K562 (cell line): ENCODE measurements around the gene TMEM132E. TPM values are rescaled to one million over a fixed set of nuclear protein-coding genes. Genes with fewer than 3 reads are reported as not detected.

Experiments used
- ATAC-seq: fragments of 200-7000 bp; cut with Tn5 transposase; 3 replicates; pipeline ENCODE4 v1.9.1; 2020; ENCODE audit warnings: moderate library complexity
- BruUV-seq: library from RNA; stranded (reverse); fragments of 400-500 nt; replicated peaks from 2 replicates; lab custom pipeline; 2021; lab: Mats Ljungman, UMichigan
- CTCF ChIA-PET: fragments of 300-600 bp; formaldehyde crosslinking; extraction: SDS; loops from one replicate; lab custom pipeline; 2021; ENCODE audit warnings: low intra/inter-chr PET ratio; lab: Yijun Ruan, JAX
- POLR2A ChIA-PET: fragments of 300-600, 350-650 bp; sonication (Branson Sonifier 250); formaldehyde crosslinking; extraction: SDS; loops from one replicate; lab custom pipeline; 2021; ENCODE audit warnings: antibody characterized with exemption, inconsistent platforms; lab: Yijun Ruan, JAX
- DNase-seq, 4 experiments: peaks; one replicate each; pipeline versions ENCODE4 v3.0.0 to v3.0.0-alpha.2; 2011 to 2018; ENCODE audit warnings: low spot score in 3 of 4, mixed read lengths in 3 of 4; ENCODE audit errors: extremely low read depth in 1 of 4
- FAIRE-seq: peaks from 2 replicates; lab custom pipeline; 2011; peaks lifted over from hg19 to GRCh38; lab: Jason Lieb, UNC
- H2AFZ ChIP-seq: 2 replicates; pipeline ENCODE4 v1.6.0; 2011; ENCODE audit warnings: low read depth, low read length, control low read depth, inconsistent platforms
- H3K27ac ChIP-seq: fragments of 200-600 bp; 3 replicates; pipeline ENCODE4 v1.8.0; 2011; ENCODE audit warnings: low read depth, mild to moderate bottlenecking, control low read depth, inconsistent platforms, low read length, moderate library complexity, mixed read lengths; ENCODE audit errors: extremely low read depth
- H3K27me3 ChIP-seq, 2 experiments: fragments of 300-600 bp in 1 of 2; 2 replicates in 1 of 2; 3 replicates in 1 of 2; pipeline versions ENCODE4 v1.6.0 to v1.8.0; 2011; ENCODE audit warnings: inconsistent platforms in 2 of 2, low read length in 2 of 2, mild to moderate bottlenecking in 1 of 2, mixed read lengths in 1 of 2, moderate library complexity in 1 of 2; ENCODE audit not compliant: control insufficient read depth in 2 of 2, insufficient read depth in 2 of 2
- H3K36me3 ChIP-seq: fragments of 300-600 bp; 3 replicates; pipeline ENCODE4 v1.8.0; 2011; ENCODE audit warnings: mild to moderate bottlenecking, low read length, inconsistent platforms; ENCODE audit not compliant: control insufficient read depth, insufficient read depth
- H3K4me1 ChIP-seq, 2 experiments: fragments of 200-600 bp in 1 of 2; replicated peaks in 1 of 2; 2 replicates in 1 of 2; 3 replicates in 1 of 2; pipeline versions ENCODE4 v1.5.1 to v1.8.0; 2011; ENCODE audit warnings: inconsistent platforms in 2 of 2, low read length in 2 of 2, mild to moderate bottlenecking in 1 of 2, mixed read lengths in 1 of 2, moderate library complexity in 1 of 2; ENCODE audit not compliant: control insufficient read depth in 2 of 2, insufficient read depth in 2 of 2
- H3K4me2 ChIP-seq: 2 replicates; pipeline ENCODE4 v1.6.1; 2011; ENCODE audit warnings: low read length, control low read depth, inconsistent platforms, mixed read lengths; ENCODE audit not compliant: insufficient read depth
- H3K4me3 ChIP-seq: fragments of 200-600 bp; sonication (generic), shearing (Covaris generic); 2 replicates; pipeline ENCODE4 v1.5.1; 2016; ENCODE audit warnings: control low read depth, inconsistent platforms
- H3K79me2 ChIP-seq: fragments of 200-600 bp; 3 replicates; pipeline ENCODE4 v1.8.0; 2011; ENCODE audit warnings: low read length, inconsistent platforms; ENCODE audit not compliant: control insufficient read depth, insufficient read depth
- H3K9ac ChIP-seq, 2 experiments: 2 replicates each; pipeline versions ENCODE4 v1.6.0 to v1.6.1; 2011; ENCODE audit warnings: low read depth in 2 of 2, low read length in 2 of 2, control low read depth in 1 of 2, inconsistent platforms in 1 of 2, mild to moderate bottlenecking in 1 of 2, mixed read lengths in 1 of 2; ENCODE audit not compliant: insufficient read depth in 1 of 2
- H3K9me1 ChIP-seq: one replicate; pipeline ENCODE4 v1.6.0; 2011; ENCODE audit warnings: inconsistent platforms, mild to moderate bottlenecking, low read length, moderate library complexity; ENCODE audit not compliant: control insufficient read depth, insufficient read depth
- H3K9me3 ChIP-seq: replicated peaks from 2 replicates; pipeline ENCODE4 v1.5.1; 2011; ENCODE audit warnings: low read depth, low read length, inconsistent platforms; ENCODE audit not compliant: control insufficient read depth, insufficient read depth
- H4K20me1 ChIP-seq: replicated peaks from 2 replicates; pipeline ENCODE4 v1.6.1; 2011; ENCODE audit warnings: low read length, inconsistent platforms, mixed read lengths; ENCODE audit not compliant: control insufficient read depth, insufficient read depth
- CBX8 ChIP-seq: fragments of 200-600 bp; sonication (generic); IDR thresholded peaks from 2 replicates; pipeline ENCODE4 v1.6.1; 2012; ENCODE audit warnings: borderline replicate concordance, mixed run types, low read depth, mild to moderate bottlenecking, moderate library complexity, mixed read lengths, low read length, control low read depth, inconsistent platforms; ENCODE audit not compliant: poor library complexity, severe bottlenecking; ENCODE audit errors: extremely low read depth
- CREBBP ChIP-seq: IDR thresholded peaks from one replicate; pipeline ENCODE4 v1.6.1; 2012; ENCODE audit warnings: low read depth, mild to moderate bottlenecking, control low read depth, inconsistent platforms, low read length
- EGR1 ChIP-seq: fragments of 450-650 bp; conservative IDR thresholded peaks from 2 replicates; pipeline ENCODE4 v1.6.1; 2017; ENCODE audit warnings: mild to moderate bottlenecking
- TEAD1 ChIP-seq, 2 experiments: fragments of 450-650 bp in 1 of 2; sonication (generic) in 1 of 2; formaldehyde crosslinking; IDR thresholded peaks; 2 replicates each; pipeline versions ENCODE4 v1.4.0 to v1.8.0; 2020 to 2022; ENCODE audit warnings: mild to moderate bottlenecking in 2 of 2, missing genetic modification reagents in 1 of 2
- THAP12 ChIP-seq: fragments of 250-450 bp; sonication (Bioruptor Pico); IDR thresholded peaks from 2 replicates; pipeline ENCODE4 v1.9.0; 2021; ENCODE audit warnings: mild to moderate bottlenecking, inconsistent platforms
- TSC22D4 ChIP-seq: fragments of 450-650 bp; IDR thresholded peaks from 2 replicates; pipeline ENCODE4 v1.6.1; 2016; ENCODE audit warnings: missing genetic modification characterization, missing biosample characterization, control low read depth
- WGBS: fragments of 100-300 bp; shearing (Covaris generic); methylation state at CpG from one replicate; pipeline ENCODE4 v1.1.6; 2016; ENCODE audit warnings: low coverage, mixed read lengths; ENCODE audit not compliant: insufficient coverage; ENCODE audit errors: missing lambda C conversion rate; 5-methylcytosine and 5-hydroxymethylcytosine counted together
- in situ Hi-C: fragments of 300-500 bp; cut with MboI; formaldehyde crosslinking; loops from 4 replicates; pipeline ENCODE4 v1.15.0; 2018; ENCODE audit warnings: inconsistent platforms, mixed read lengths
- intact Hi-C: fragments of 100-400 bp; cut with micrococcal nuclease; formaldehyde crosslinking; loops from 2 replicates; pipeline ENCODE4 v1.14.2; 2022
- polyA plus RNA-seq, 8 experiments: library from polyadenylated mRNA; depleted of rRNA in 4 of 8; stranded (reverse) in 5 of 8; unstranded in 3 of 8; fragments of >200 nt; fragmentation: Nextera tagmentation in 2 of 8; fragmentation: Illumina TruSeq in 1 of 8; extraction: Ambion mirVana in 2 of 8; extraction: Trizol in 1 of 8; gene quantifications; 2 replicates each; pipeline versions ENCODE4 v1.2.1 to v1.2.3, GENCODE V29; 2011 to 2014; ENCODE audit warnings: inconsistent platforms in 1 of 8, missing spikeins in 1 of 8
- total RNA-seq, 7 experiments: library from RNA; depleted of rRNA in 6 of 7; stranded (reverse); fragments of >200 nt in 6 of 7; fragmentation: Illumina TruSeq in 2 of 7; extraction: Trizol in 2 of 7; gene quantifications; 2 replicates each; pipeline versions ENCODE4 v1.2.1 to v1.2.3, GENCODE V29; 2011 to 2021; ENCODE audit warnings: low replicate concordance in 1 of 7

Gene TMEM132E
- total and polyA plus RNA-seq, 9 of the 15 experiments (the other 6 are each of a cell fraction or from before 2014, with no cell fraction given), result not detected

GRCh38 chr17:34650051-34650750 is 70.8 kb downstream of the TMEM132E start (continued):
- TF ChIP-seq CREBBP, result no peak

DNA sequence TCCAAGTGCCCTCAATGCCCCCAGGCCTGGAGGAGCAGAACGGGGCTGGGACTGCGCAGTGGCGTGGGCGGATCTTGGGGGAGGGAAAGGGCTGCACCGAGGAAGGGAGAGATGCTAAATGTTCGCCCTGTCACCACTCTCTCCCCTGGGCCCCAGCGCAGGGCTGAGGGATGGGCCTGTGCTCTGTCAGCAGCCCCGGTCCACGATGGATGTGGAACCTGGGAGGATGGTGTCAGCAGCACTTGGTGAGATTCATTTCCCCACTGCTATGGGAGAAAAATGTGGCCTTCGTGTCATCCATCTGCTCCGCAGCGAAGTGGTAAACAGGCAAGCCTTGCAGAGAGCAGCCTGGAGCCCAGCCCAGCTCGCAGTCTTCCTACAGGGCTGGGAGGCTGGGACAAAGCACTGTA is 72.0 kb downstream of the TMEM132E start:
- BruUV-seq, result no TSS peak
- in situ Hi-C loops, result no loop called here
- 4% methylated on average over 13 of the region's 13 CpGs for WGBS

GRCh38 chr17:34652021-34652555 is 72.7 kb downstream of the TMEM132E start:
- Histone ChIP-seq H3K9me3 (no peaks in the 10 kb centered on the region), H4K20me1 (peaks cover 18% of the 10 kb centered on the region), H3K9me1 (no peaks in the 10 kb centered on the region), H3K36me3 (no peaks in the 10 kb centered on the region), H2AFZ (no peak overlapping the region), H3K9ac (no peak overlapping the region), H3K27me3 (peaks cover 7 to 13% of the 10 kb centered on the region in 2 experiments; a peak in 4 of 5 replicates), H3K79me2 (no peaks in the 10 kb centered on the region), H3K4me1 (peaks cover 7 to 8% of the 10 kb centered on the region in 2 experiments; a peak in 3 of 5 replicates), H3K27ac (no peak overlapping the region), H3K4me2 (no peak overlapping the region), H3K4me3 (no peak overlapping the region)
- BruUV-seq, result no TSS peak
- POLR2A ChIA-PET, result no interaction called here
- WGBS, result 3% methylated on average over 8 of the region's 8 CpGs
- TF ChIP-seq CBX8 (no peak), THAP12 (CRISPR knock-in tag) (no peak), TSC22D4 (no peak)
- CTCF ChIA-PET, result no interaction called here
- DNase-seq (no peak), FAIRE-seq (no peak), ATAC-seq (no peak)
- in situ Hi-C loops, result no loop called here
- intact Hi-C loops, result no loop called here

More for the DNA sequence above, 72.0 kb downstream of the TMEM132E start:
- no peaks in the 10 kb centered on the region for H3K9me3 ChIP-seq
- peaks cover 7 to 13% of the 10 kb centered on the region in 2 experiments; a peak in 4 of 5 replicates for H3K27me3 ChIP-seq
- ChIA-PET CTCF (no interaction called here), POLR2A (no interaction called here)
- peaks cover 18% of the 10 kb centered on the region for H4K20me1 ChIP-seq
- intact Hi-C loops, result no loop called here
- no peak overlapping the region for H3K4me3 ChIP-seq
- H3K9me1 ChIP-seq, result no peaks in the 10 kb centered on the region
- H3K79me2 ChIP-seq, result no peaks in the 10 kb centered on the region
- FAIRE-seq (no peak), DNase-seq (peak in 2 of 4 experiments; percentile 18 to 25), ATAC-seq (no peak)
- peaks cover 8 to 10% of the 10 kb centered on the region in 2 experiments; a peak in 3 of 5 replicates for H3K4me1 ChIP-seq
- H2AFZ ChIP-seq, result no peak overlapping the region
- no peak overlapping the region for H3K4me2 ChIP-seq
- H3K9ac ChIP-seq, result peak overlapping the region in 1 of 2 experiments; percentile 7; a peak in 1 of 4 replicates
- no peaks in the 10 kb centered on the region for H3K36me3 ChIP-seq
- no peak overlapping the region for H3K27ac ChIP-seq
- TF ChIP-seq EGR1 (peak; percentile 55), TEAD1 (CRISPR knock-in tag; IDR thresholded peaks at IDR 0.05) (no peak)
